Epithelial cell of esophagus (primary cell): ENCODE measurements around the gene CREB3.

ENCODE experiments used
- DNase-seq: peaks from one replicate; pipeline ENCODE4 v3.0.0; 2010; ENCODE audit warnings: low read depth
- H3K4me3 ChIP-seq: 2 replicates; pipeline ENCODE4 v1.5.1; 2011; ENCODE audit warnings: mild to moderate bottlenecking, low read length, control low read depth
- CTCF ChIP-seq: IDR thresholded peaks from 2 replicates; pipeline ENCODE4 v1.5.1; 2011; ENCODE audit warnings: low read depth, mild to moderate bottlenecking, low read length, control low read depth, inconsistent platforms; ENCODE audit not compliant: insufficient read depth; ENCODE audit errors: missing control alignments

CREB3 gene

GRCh38 chr9:35716230-35716629 is 16.2 kb upstream of the CREB3 start:
- H3K4me3 ChIP-seq = no peak overlapping the region
- DNase-seq = no peak
- TF ChIP-seq CTCF = no peak

- DNase-seq = no peak
- TF ChIP-seq CTCF = no peak
- no peak overlapping the region for H3K4me3 ChIP-seq
Measured at GRCh38 chr9:35717132-35717870, 15.2 kb upstream of the CREB3 start.

GRCh38 chr9:35718721-35719511 is 13.6 kb upstream of the CREB3 start:
- no peak overlapping the region for H3K4me3 ChIP-seq
- TF ChIP-seq CTCF = no peak
- peak; percentile 90 for DNase-seq

- TF ChIP-seq CTCF = no peak
- H3K4me3 ChIP-seq = no peak overlapping the region
- DNase-seq = no peak
Measured at GRCh38 chr9:35719546-35719945, 12.9 kb upstream of the CREB3 start.

- TF ChIP-seq CTCF = no peak
- DNase-seq = no peak
- no peak overlapping the region for H3K4me3 ChIP-seq
Measured at GRCh38 chr9:35723426-35723825, 9.0 kb upstream of the CREB3 start.

- no peak for TF ChIP-seq CTCF
- no peak overlapping the region for H3K4me3 ChIP-seq
- no peak for DNase-seq
Measured at GRCh38 chr9:35723908-35724307, 8.6 kb upstream of the CREB3 start.
